Suprapubic skin (tissue), 4 donors: ENCODE data around the gene OSGEP. TPM values are rescaled to one million over a fixed set of nuclear protein-coding genes. Genes with fewer than 3 reads are reported as not detected.

Experiments
- DNase-seq, 2 donors: peaks; one replicate each; pipeline ENCODE4 v3.0.0-alpha.2; 2019; ENCODE audit warnings: low spot score in 2 of 2
- H3K27ac ChIP-seq: fragments of 200-600 bp; sonication (generic); one replicate; pipeline ENCODE4 v1.5.1; 2019
- H3K27me3 ChIP-seq: fragments of 200-600 bp; sonication (generic); one replicate; pipeline ENCODE4 v1.5.1; 2019
- H3K36me3 ChIP-seq: fragments of 200-600 bp; sonication (generic); one replicate; pipeline ENCODE4 v1.5.1; 2019
- H3K4me1 ChIP-seq: fragments of 200-600 bp; sonication (generic); one replicate; pipeline ENCODE4 v1.5.1; 2019
- H3K4me3 ChIP-seq: fragments of 200-600 bp; sonication (generic); one replicate; pipeline ENCODE4 v1.5.1; 2019; ENCODE audit warnings: mild to moderate bottlenecking
- H3K9me3 ChIP-seq: fragments of 200-600 bp; sonication (generic); one replicate; pipeline ENCODE4 v1.5.1; 2019
- CTCF ChIP-seq, 2 donors: fragments of 200-600 bp in 1 of 2; fragments of 450-650 bp in 1 of 2; sonication (generic) in 1 of 2; IDR thresholded peaks; one replicate each; pipeline ENCODE4 v1.5.1; 2016 to 2019; ENCODE audit warnings: antibody characterized with exemption in 2 of 2, mild to moderate bottlenecking in 1 of 2, moderate library complexity in 1 of 2
- EP300 ChIP-seq: sonication (generic); formaldehyde crosslinking; IDR thresholded peaks from one replicate; pipeline ENCODE4 v1.6.1; 2017; ENCODE audit warnings: antibody characterized with exemption
- POLR2A ChIP-seq, 2 donors: fragments of 450-650 bp; IDR thresholded peaks; one replicate each; pipeline ENCODE4 v1.6.1; 2017; ENCODE audit warnings: antibody characterized with exemption in 2 of 2, mild to moderate bottlenecking in 2 of 2, moderate library complexity in 2 of 2
- POLR2AphosphoS5 ChIP-seq, 3 donors: sonication (generic); formaldehyde crosslinking; IDR thresholded peaks; one replicate each; pipeline ENCODE4 v1.6.1; 2017; ENCODE audit warnings: antibody characterized with exemption in 3 of 3
- WGBS: methylation state at CpG from one replicate; pipeline ENCODE4 v1.1.5; 2018; 5-methylcytosine and 5-hydroxymethylcytosine counted together
- total RNA-seq, 4 donors: library from RNA; depleted of rRNA; stranded (reverse); fragments of >200 nt; gene quantifications; one replicate each; pipeline ENCODE4 v1.1.0, GENCODE V29; 2016

Gene OSGEP
- 10 to 100 TPM; 40.8 to 91.0 (median 44.8) TPM for total RNA-seq

- H3K36me3 ChIP-seq: peaks cover 52% of the 10 kb centered on the region
- WGBS: 0% methylated on average over 26 of the region's 56 CpGs
- peaks cover 27% of the 10 kb centered on the region for H3K4me1 ChIP-seq
Measured at GRCh38 chr14:20454516-20455354, at the start of gene OSGEP, which contains the start of gene APEX1. Gene OSGEP (minus strand): TSS chr14:20454812. CDS start chr14:20454683, 129 bp downstream. Gene APEX1 (plus strand): TSS chr14:20455226. CDS start chr14:20455646, 420 bp downstream.

GRCh38 chr14:20503898-20504297 lies 49.3 kb upstream of the OSGEP start:
- no peak for DNase-seq
- H3K36me3 ChIP-seq: no peaks in the 10 kb centered on the region
- H3K27me3 ChIP-seq: no peaks in the 10 kb centered on the region
- H3K9me3 ChIP-seq: no peaks in the 10 kb centered on the region
- TF ChIP-seq POLR2AphosphoS5 (IDR thresholded peaks at IDR 0.05): no peak
- no peak for TF ChIP-seq EP300
- TF ChIP-seq CTCF (IDR thresholded peaks at IDR 0.05): no peak
- peaks cover 4% of the 10 kb centered on the region for H3K4me1 ChIP-seq
- WGBS: 52% methylated on average over 6 of the region's 6 CpGs
- no peak overlapping the region for H3K27ac ChIP-seq
- H3K4me3 ChIP-seq: no peak overlapping the region

More at GRCh38 chr14:20454516-20455354, at the start of gene OSGEP, which contains the start of gene APEX1:
- TF ChIP-seq POLR2A (IDR thresholded peaks at IDR 0.05) (peak; percentile 20 to 69), EP300 (no peak), POLR2AphosphoS5 (IDR thresholded peaks at IDR 0.05) (peak; percentile 53 to 81 (median 61))
- Histone ChIP-seq H3K27ac (peak within 1 kb of the TSS; percentile 92), H3K27me3 (no peaks in the 10 kb centered on the region), H3K4me3 (peak within 1 kb of the TSS; percentile 57), H3K9me3 (no peaks in the 10 kb centered on the region)
- DNase-seq: peak; percentile 100

GRCh38 chr14:20501346-20501745 lies 46.7 kb upstream of the OSGEP start:
- no peak for TF ChIP-seq EP300
- no peak for TF ChIP-seq POLR2AphosphoS5 (IDR thresholded peaks at IDR 0.05)
- TF ChIP-seq POLR2A (IDR thresholded peaks at IDR 0.05): no peak
- TF ChIP-seq CTCF (IDR thresholded peaks at IDR 0.05): no peak
- H3K27me3 ChIP-seq: no peaks in the 10 kb centered on the region
- no peaks in the 10 kb centered on the region for H3K9me3 ChIP-seq
- H3K36me3 ChIP-seq: no peaks in the 10 kb centered on the region
- DNase-seq: no peak
- H3K27ac ChIP-seq: no peak overlapping the region
- 95% methylated on average over 2 of the region's 2 CpGs for WGBS
- H3K4me1 ChIP-seq: peaks cover 4% of the 10 kb centered on the region
- H3K4me3 ChIP-seq: no peak overlapping the region

GRCh38 chr14:20499881-20500280 lies 45.3 kb upstream of the OSGEP start:
- Histone ChIP-seq H3K27ac (no peak overlapping the region), H3K36me3 (no peaks in the 10 kb centered on the region), H3K27me3 (no peaks in the 10 kb centered on the region), H3K9me3 (no peaks in the 10 kb centered on the region), H3K4me1 (peaks cover 7% of the 10 kb centered on the region), H3K4me3 (no peak overlapping the region)
- DNase-seq: no peak
- WGBS: 89% methylated on average over 5 of the region's 5 CpGs
- TF ChIP-seq CTCF (IDR thresholded peaks at IDR 0.05): no peak
- TF ChIP-seq POLR2AphosphoS5 (IDR thresholded peaks at IDR 0.05): no peak
- TF ChIP-seq EP300: no peak
- no peak for TF ChIP-seq POLR2A (IDR thresholded peaks at IDR 0.05)

- no peak overlapping the region for H3K4me3 ChIP-seq
- TF ChIP-seq POLR2A (IDR thresholded peaks at IDR 0.05) (no peak), CTCF (IDR thresholded peaks at IDR 0.05) (no peak), POLR2AphosphoS5 (IDR thresholded peaks at IDR 0.05) (no peak), EP300 (no peak)
- no peak for DNase-seq
- H3K9me3 ChIP-seq: no peaks in the 10 kb centered on the region
- 65% methylated on average over 4 of the region's 4 CpGs for WGBS
- H3K27me3 ChIP-seq: no peaks in the 10 kb centered on the region
- peaks cover 15% of the 10 kb centered on the region for H3K4me1 ChIP-seq
- no peak overlapping the region for H3K27ac ChIP-seq
- H3K36me3 ChIP-seq: no peaks in the 10 kb centered on the region
Measured at GRCh38 chr14:20499108-20499507, 44.5 kb upstream of the OSGEP start.
